ENCODE data around the gene NDUFA5.

NDUFA5 gene

DNA sequence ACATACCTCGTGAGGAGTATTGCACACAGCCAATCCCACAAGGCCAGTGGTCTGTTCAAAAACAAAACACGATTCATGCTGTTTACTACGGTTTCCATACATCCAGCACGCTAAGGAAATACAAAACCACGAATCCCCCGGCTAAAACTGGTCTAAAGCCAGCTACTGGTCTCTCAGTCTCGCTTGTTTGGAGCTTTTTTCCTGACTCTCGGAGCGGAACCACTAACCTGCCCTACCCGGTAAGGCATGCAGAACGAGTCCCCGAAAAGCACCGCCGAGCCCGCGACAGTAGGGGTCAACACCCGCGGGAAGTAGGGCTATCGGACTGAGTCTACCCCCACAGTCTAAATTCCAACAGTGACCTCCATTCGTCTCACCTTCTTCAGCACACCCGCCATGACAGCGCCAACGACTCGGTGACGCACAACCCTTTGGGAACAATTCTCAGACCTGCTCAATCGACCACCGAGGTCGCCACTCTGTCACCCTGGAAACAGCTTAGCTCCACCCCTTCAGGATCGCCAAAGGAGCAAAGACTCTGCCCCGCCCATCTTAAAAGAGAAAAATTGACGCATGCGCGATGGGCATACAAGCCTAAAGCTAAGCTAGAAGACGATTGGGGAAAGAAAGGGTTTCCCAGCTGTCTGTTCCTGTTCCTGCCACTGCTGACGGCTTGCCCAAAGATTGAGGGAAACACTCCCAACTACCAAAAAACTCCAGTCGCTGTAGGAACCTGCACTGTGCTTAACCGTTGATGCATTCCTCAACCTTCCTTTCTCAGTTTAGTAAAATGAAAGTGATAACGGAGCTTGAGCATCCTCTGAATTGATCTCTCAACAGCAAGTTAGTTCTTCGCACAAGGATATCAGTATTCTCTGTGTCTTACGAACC, at the start of gene NDUFA5:
NDUFA5 (minus strand) TSS at position 421 of the 891 bp plus-strand sequence; CDS start at position 398, 23 bp downstream.
- FAIRE-seq = peak; percentile 99
- peak; percentile 81 for DNase-seq (ENCODE audit: extremely low spot score, insufficient read length, low read depth)

- DNase-seq (ENCODE audit: extremely low spot score, insufficient read length, low read depth) (no peak), FAIRE-seq (no peak)
Measured at GRCh38 chr7:123604739-123605138, 47.1 kb upstream of the NDUFA5 start.

DNA sequence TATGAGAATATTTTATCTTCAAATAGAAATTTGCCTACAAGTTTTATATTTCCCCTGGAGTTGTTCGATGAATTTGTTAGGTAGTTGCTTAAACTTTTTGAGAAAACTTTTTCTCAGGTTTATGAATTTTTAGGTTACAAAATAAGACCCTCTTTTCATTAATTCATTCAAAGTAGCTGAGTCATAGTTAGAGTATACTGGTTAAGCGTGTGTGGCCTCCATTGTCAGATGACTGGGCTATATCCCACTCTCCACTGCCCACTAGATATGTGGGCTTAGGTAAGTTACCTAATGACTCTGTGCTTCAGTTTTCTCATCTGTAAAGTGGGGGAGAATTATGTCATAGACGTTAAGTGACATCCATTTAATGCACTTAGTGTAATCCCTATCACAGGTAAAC, 45.0 kb upstream of the NDUFA5 start:
- FAIRE-seq (no peak), DNase-seq (ENCODE audit: extremely low spot score, insufficient read length, low read depth) (no peak)

GRCh38 chr7:123601530-123601929, 43.9 kb upstream of the NDUFA5 start, which contains the start of gene ASB15:
Gene ASB15 (plus strand): TSS chr7:123601821. CDS start chr7:123614503, 12,682 bp downstream.
- DNase-seq (ENCODE audit: extremely low spot score, insufficient read length, low read depth) (no peak), FAIRE-seq (no peak)

DNA sequence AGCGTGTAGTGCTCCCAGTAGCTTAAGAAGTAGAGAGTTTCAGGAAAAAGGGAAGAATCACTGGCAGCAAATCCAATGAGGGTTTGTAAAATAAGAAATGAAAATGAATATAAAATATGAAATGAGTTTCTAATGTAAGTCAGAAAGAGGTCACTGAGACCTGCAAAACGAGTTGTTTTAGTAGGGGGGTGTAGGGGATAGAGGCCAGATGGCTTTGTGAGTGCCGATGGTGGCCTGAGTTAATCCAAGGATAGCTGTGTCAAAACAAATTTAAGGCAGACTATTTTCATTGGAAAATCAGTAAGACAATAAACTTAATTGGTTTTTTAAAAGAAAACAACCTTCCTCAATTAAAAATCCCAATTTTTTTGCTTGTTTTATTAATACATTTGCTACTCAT, 43.3 kb upstream of the NDUFA5 start:
- FAIRE-seq (no peak), DNase-seq (ENCODE audit: extremely low spot score, insufficient read length, low read depth) (no peak)

DNA sequence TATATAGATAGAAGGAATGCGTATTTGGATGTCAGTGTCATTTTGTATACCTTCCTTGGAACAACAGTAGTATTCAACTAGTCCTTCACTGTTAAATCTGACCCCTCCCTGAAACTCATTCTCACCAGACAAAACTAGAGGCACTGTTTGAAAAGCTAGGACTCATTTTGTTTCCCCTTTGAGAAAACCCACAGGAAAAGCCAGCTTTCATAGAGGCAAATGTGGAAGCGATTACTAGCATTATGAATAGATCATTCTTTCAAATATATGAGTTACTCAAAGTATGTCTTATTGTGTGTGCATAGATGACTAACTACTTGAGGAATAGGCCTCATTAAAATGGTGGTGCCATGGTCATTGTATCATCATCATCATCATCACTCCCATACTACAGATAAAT, 42.1 kb upstream of the NDUFA5 start:
- FAIRE-seq = no peak
- DNase-seq (ENCODE audit: extremely low spot score, insufficient read length, low read depth) = no peak

DNA sequence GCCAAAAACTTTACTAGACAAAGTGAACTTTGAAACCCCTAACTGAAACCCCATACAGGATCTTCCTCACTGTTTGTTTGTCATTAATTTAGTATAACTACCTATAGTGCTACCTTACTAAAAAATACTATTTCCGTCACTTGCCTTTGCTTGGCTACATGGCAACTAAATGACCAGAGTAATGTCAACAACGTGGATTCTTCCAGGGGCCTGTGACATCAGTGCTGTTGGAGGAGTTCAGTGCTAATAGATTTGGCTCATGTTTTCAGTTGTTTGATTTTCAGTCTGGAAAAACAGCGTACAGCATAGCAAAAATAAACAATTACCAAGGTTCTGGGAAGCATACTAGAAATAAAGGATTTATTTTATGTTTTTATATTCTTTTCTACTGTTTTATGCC, 41.0 kb upstream of the NDUFA5 start:
- DNase-seq (ENCODE audit: extremely low spot score, insufficient read length, low read depth) (no peak), FAIRE-seq (no peak)

- no peak for FAIRE-seq
- DNase-seq (ENCODE audit: extremely low spot score, insufficient read length, low read depth) = no peak
Measured at GRCh38 chr7:123594813-123595241, 37.2 kb upstream of the NDUFA5 start.

- FAIRE-seq = no peak
- no peak for DNase-seq (ENCODE audit: extremely low spot score, insufficient read length, low read depth)
Measured at GRCh38 chr7:123588376-123588775, 30.8 kb upstream of the NDUFA5 start.

- DNase-seq (ENCODE audit: extremely low spot score, insufficient read length, low read depth) = no peak
- FAIRE-seq = no peak
Measured at GRCh38 chr7:123583821-123584220, 26.2 kb upstream of the NDUFA5 start.

DNA sequence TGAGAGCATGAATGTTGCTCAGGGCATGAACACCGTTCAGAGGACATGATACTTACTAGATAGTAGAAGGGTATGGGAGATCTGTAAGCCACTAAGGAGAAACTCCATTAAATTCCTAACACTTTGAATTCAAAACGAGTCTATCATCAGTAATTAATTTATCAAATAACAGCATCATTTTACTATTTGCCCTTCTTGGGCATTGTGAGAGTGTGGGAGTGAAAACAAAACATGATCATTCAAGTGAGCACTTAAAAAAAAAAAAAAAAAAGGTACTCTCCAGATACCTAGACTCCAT, 23.5 kb upstream of the NDUFA5 start:
- FAIRE-seq (no peak), DNase-seq (ENCODE audit: extremely low spot score, insufficient read length, low read depth) (no peak)

- no peak for DNase-seq (ENCODE audit: extremely low spot score, insufficient read length, low read depth)
- peak; percentile 70 for FAIRE-seq
Measured at GRCh38 chr7:123580406-123581161, 23.0 kb upstream of the NDUFA5 start.

DNA sequence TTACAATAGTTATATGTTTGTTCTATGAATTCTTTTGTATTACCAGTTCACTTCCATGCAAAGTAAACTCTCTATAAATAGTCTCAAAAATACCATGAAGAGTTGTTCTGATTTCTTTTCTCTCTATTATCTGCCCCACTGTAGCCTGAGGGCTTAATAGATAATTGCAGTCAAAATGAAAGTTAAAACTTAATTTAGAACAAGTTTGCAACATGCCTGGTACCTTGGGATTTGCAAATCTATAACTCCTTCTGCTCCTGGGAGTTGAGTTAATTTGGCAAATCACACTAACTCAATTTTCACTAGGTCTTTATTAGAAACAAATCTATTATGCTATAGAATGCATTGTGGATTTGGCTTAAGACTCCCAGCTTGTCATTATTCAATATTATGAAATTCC, 21.8 kb upstream of the NDUFA5 start:
- no peak for FAIRE-seq
- DNase-seq (ENCODE audit: extremely low spot score, insufficient read length, low read depth) = no peak

GRCh38 chr7:123573896-123574467, 16.4 kb upstream of the NDUFA5 start:
- FAIRE-seq = no peak

DNA sequence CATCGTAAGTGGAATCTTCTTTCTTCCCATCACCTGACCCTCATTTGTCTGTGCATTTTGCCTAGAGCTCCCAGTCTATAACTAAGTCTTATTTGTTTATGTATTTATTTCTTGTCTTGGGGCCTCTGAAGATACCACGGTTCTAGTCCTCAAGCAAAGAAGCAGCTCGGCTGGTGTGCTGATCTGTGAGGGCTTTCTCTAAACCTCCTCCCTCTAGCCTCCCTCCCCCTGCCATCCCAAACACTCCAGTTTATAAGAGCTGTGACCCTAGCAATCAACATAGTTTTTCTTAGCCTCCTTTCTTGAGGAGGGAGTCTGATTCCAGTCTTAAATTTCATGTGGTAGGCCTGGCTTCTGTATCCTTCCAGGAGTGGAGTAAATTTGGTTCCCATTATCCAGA, 15.7 kb upstream of the NDUFA5 start:
- no peak for FAIRE-seq

More at GRCh38 chr7:123573896-123574467, 16.4 kb upstream of the NDUFA5 start:
- DNase-seq (ENCODE audit: extremely low spot score, insufficient read length, low read depth) = no peak

DNA sequence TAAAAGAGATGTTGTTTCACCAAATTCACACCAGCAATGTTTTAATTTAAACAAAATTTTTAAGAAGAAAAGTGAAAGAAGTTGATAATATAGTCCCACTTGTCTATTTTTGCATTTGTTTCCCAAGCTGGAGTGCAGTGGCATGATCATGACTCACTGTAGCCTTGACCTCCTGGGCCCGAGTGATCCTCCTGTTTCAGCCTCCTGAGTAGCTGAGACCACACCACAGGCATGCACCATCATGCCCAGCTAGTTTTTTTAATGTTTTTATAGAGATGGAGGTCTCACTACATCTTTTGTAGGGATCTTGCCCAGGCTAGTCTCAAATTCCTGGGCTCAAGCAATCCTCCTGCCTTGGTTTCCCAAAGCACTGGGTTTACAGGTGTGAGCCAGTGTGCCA, 14.1 kb upstream of the NDUFA5 start:
- FAIRE-seq (no peak), DNase-seq (ENCODE audit: extremely low spot score, insufficient read length, low read depth) (no peak)

More for the DNA sequence above, 15.7 kb upstream of the NDUFA5 start:
- DNase-seq (ENCODE audit: extremely low spot score, insufficient read length, low read depth) = no peak

- FAIRE-seq (no peak), DNase-seq (ENCODE audit: extremely low spot score, insufficient read length, low read depth) (no peak)
Measured at GRCh38 chr7:123571187-123571586, 13.6 kb upstream of the NDUFA5 start.

GRCh38 chr7:123570390-123571182, 13.0 kb upstream of the NDUFA5 start:
- FAIRE-seq = no peak
- no peak for DNase-seq (ENCODE audit: extremely low spot score, insufficient read length, low read depth)

DNA sequence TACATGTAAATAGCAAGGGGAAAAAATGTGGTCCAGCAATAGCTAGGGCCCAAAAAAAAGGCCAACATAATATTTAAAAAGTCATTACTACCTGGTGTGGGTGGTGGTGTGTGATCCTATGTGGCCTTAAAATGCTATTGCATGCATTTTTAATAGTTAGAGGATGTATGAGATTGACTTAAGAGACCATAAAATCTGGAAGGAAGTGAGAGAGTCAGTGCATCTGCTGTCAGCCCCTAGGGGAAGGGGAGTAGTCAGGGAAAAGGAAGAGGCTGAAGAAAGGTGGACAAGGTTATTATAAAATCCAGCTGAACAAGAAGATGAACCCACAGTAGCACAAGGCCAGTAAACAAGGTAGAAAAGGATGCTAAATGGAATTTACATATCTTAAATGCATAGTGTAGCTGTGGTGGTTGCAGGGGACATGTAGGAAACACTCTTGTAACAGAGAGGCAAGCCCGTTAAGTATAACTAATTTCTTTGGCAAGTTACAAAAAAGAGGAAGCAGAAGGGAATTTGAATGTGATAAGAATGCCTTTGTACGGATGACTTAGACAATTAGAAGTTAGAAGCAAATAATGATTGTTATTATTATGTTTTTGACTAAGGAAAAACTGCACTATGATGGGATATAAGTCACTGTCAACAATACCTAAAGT, 11.9 kb upstream of the NDUFA5 start:
- FAIRE-seq (no peak), DNase-seq (ENCODE audit: extremely low spot score, insufficient read length, low read depth) (no peak)

GRCh38 chr7:123562121-123562520, 4.5 kb upstream of the NDUFA5 start:
- DNase-seq (ENCODE audit: extremely low spot score, insufficient read length, low read depth) (no peak), FAIRE-seq (no peak)

Measured in GM18507 (cell line).